IMR-90 (cell line): ENCODE results near the gene PRR5. TPM values are rescaled to one million over a fixed set of nuclear protein-coding genes. Genes with fewer than 3 reads are reported as not detected.
A peak's percentile ranks its signal among the peaks of the same experiment; 100 is the strongest.

ENCODE experiments used
- ATAC-seq: fragments of 200-7000 bp; cut with Tn5 transposase; 2 replicates; pipeline ENCODE4 v1.9.1; 2020; ENCODE audit warnings: low read depth, mild to moderate bottlenecking, moderate library complexity
- BruUV-seq: library from RNA; stranded (reverse); fragments of 400-500 nt; replicated peaks from 2 replicates; lab custom pipeline; 2021; lab: Mats Ljungman, UMichigan
- CTCF ChIA-PET: fragments of 300-600 bp; formaldehyde crosslinking; extraction: SDS; loops from one replicate; lab custom pipeline; 2021; ENCODE audit warnings: antibody characterized with exemption; lab: Yijun Ruan, JAX
- POLR2A ChIA-PET: fragments of 300-600 bp; sonication (Branson Sonifier 250); formaldehyde crosslinking; loops from one replicate; lab custom pipeline; 2022; ENCODE audit warnings: antibody characterized with exemption; ENCODE audit not compliant: unreplicated experiment; lab: Charles Lee
- DNase-seq: peaks from one replicate; pipeline ENCODE4 v3.0.0; 2013
- H2AFZ ChIP-seq: replicated peaks from 2 replicates; pipeline ENCODE3; 2013; ENCODE audit warnings: low read length, mild to moderate bottlenecking; ENCODE audit not compliant: poor library complexity
- H2AK5ac ChIP-seq: 2 replicates; pipeline ENCODE4 v1.6.1; 2013; ENCODE audit warnings: low read depth, low read length, inconsistent platforms
- H2AK9ac ChIP-seq: replicated peaks from 2 replicates; pipeline ENCODE3; 2013; ENCODE audit warnings: mild to moderate bottlenecking, low read depth, low read length, moderate library complexity; ENCODE audit not compliant: poor library complexity
- H2BK120ac ChIP-seq: 2 replicates; pipeline ENCODE4 v1.6.1; 2013; ENCODE audit warnings: low read depth, low read length, inconsistent platforms
- H2BK15ac ChIP-seq: 3 replicates; pipeline ENCODE4 v1.6.1; 2013; ENCODE audit warnings: low read depth, low read length, inconsistent platforms
- H2BK20ac ChIP-seq: 2 replicates; pipeline ENCODE4 v1.6.1; 2013; ENCODE audit warnings: low read depth, mild to moderate bottlenecking, inconsistent platforms, low read length, moderate library complexity
- H2BK5ac ChIP-seq: 2 replicates; pipeline ENCODE4 v1.6.1; 2013; ENCODE audit warnings: mild to moderate bottlenecking, low read depth, low read length, inconsistent platforms; ENCODE audit not compliant: poor library complexity, severe bottlenecking
- H3K14ac ChIP-seq: replicated peaks from 2 replicates; pipeline ENCODE4 v1.6.1; 2013; ENCODE audit warnings: low read depth, low read length, inconsistent platforms
- H3K18ac ChIP-seq: 2 replicates; pipeline ENCODE4 v1.6.1; 2013; ENCODE audit warnings: low read depth, low read length, control low read depth
- H3K23ac ChIP-seq: 2 replicates; pipeline ENCODE4 v1.6.1; 2013; ENCODE audit warnings: low read depth, low read length, inconsistent platforms
- H3K27ac ChIP-seq: 2 replicates; pipeline ENCODE4 v1.5.1; 2013; ENCODE audit warnings: mild to moderate bottlenecking, control low read depth, low read length; ENCODE audit not compliant: insufficient read depth
- H3K27me3 ChIP-seq: 2 replicates; pipeline ENCODE4 v1.6.1; 2013; ENCODE audit warnings: low read length; ENCODE audit not compliant: control insufficient read depth, insufficient read depth
- H3K36me3 ChIP-seq: 2 replicates; pipeline ENCODE4 v1.6.1; 2013; ENCODE audit warnings: low read length, mixed read lengths; ENCODE audit not compliant: control insufficient read depth, insufficient read depth
- H3K4ac ChIP-seq: 2 replicates; pipeline ENCODE4 v1.6.1; 2013; ENCODE audit warnings: low read depth, low read length, inconsistent platforms
- H3K4me1 ChIP-seq: 2 replicates; pipeline ENCODE4 v1.6.1; 2013; ENCODE audit warnings: low read length, mixed read lengths; ENCODE audit not compliant: control insufficient read depth, insufficient read depth
- H3K4me2 ChIP-seq: 2 replicates; pipeline ENCODE4 v1.6.1; 2013; ENCODE audit warnings: low read depth, mild to moderate bottlenecking, control low read depth, low read length, moderate library complexity
- H3K4me3 ChIP-seq: 2 replicates; pipeline ENCODE4 v1.5.1; 2013; ENCODE audit warnings: low read depth, mild to moderate bottlenecking, control low read depth, low read length, moderate library complexity; ENCODE audit not compliant: insufficient read depth
- H3K56ac ChIP-seq: 2 replicates; pipeline ENCODE4 v1.6.1; 2013; ENCODE audit warnings: low read length, inconsistent platforms; ENCODE audit not compliant: insufficient read depth; ENCODE audit errors: extremely low read depth
- H3K79me1 ChIP-seq, 2 experiments: 2 replicates each; pipeline ENCODE4 v1.6.1; 2013; ENCODE audit warnings: low read length in 2 of 2, inconsistent platforms in 1 of 2, low read depth in 1 of 2
- H3K9ac ChIP-seq: 2 replicates; pipeline ENCODE4 v1.6.1; 2013; ENCODE audit warnings: low read depth, low read length, control low read depth
- H3K9me1 ChIP-seq: 2 replicates; pipeline ENCODE4 v1.6.1; 2013; ENCODE audit warnings: low read length, inconsistent platforms; ENCODE audit not compliant: insufficient read depth
- H3K9me3 ChIP-seq: 2 replicates; pipeline ENCODE4 v1.6.1; 2013; ENCODE audit warnings: low read length; ENCODE audit not compliant: control insufficient read depth, insufficient read depth
- H4K20me1 ChIP-seq: 2 replicates; pipeline ENCODE4 v1.6.1; 2013; ENCODE audit warnings: low read length, inconsistent platforms; ENCODE audit not compliant: insufficient read depth
- H4K5ac ChIP-seq: 2 replicates; pipeline ENCODE4 v1.6.1; 2013; ENCODE audit warnings: mild to moderate bottlenecking, low read depth, low read length, control low read depth
- H4K8ac ChIP-seq, 2 experiments: 2 replicates each; pipeline ENCODE4 v1.6.1; 2013; ENCODE audit warnings: low read depth in 2 of 2, low read length in 2 of 2, control low read depth in 1 of 2, inconsistent platforms in 1 of 2
- H4K91ac ChIP-seq: 2 replicates; pipeline ENCODE4 v1.6.1; 2013; ENCODE audit warnings: low read depth, low read length, inconsistent platforms; ENCODE audit not compliant: insufficient read depth
- BHLHE40 ChIP-seq: fragments of 150-350 bp; IDR thresholded peaks from 2 replicates; pipeline ENCODE4 v1.6.1; 2016; ENCODE audit warnings: mild to moderate bottlenecking, low read depth, low read length
- CEBPB ChIP-seq: IDR thresholded peaks from 2 replicates; pipeline ENCODE4 v1.6.1; 2012; ENCODE audit warnings: low read depth, low read length, improper control_type of control experiment
- CHD1 ChIP-seq: IDR thresholded peaks from 2 replicates; pipeline ENCODE4 v1.6.1; 2012; ENCODE audit warnings: low read depth, low read length, improper control_type of control experiment
- MAFK ChIP-seq: IDR thresholded peaks from 2 replicates; pipeline ENCODE4 v1.6.1; 2012; ENCODE audit warnings: low read depth, low read length, improper control_type of control experiment
- MAZ ChIP-seq: IDR thresholded peaks from 2 replicates; pipeline ENCODE4 v1.6.1; 2012; ENCODE audit warnings: low read depth, mild to moderate bottlenecking, low read length, improper control_type of control experiment, moderate library complexity, borderline replicate concordance
- MXI1 ChIP-seq: IDR thresholded peaks from 2 replicates; pipeline ENCODE4 v1.6.1; 2012; ENCODE audit warnings: low read depth, mild to moderate bottlenecking, low read length, moderate library complexity, borderline replicate concordance
- POLR2A ChIP-seq: IDR thresholded peaks from 2 replicates; pipeline ENCODE4 v1.6.1; 2012; ENCODE audit warnings: mild to moderate bottlenecking, low read depth, low read length
- RAD21 ChIP-seq: IDR thresholded peaks from 2 replicates; pipeline ENCODE4 v1.6.1; 2012; ENCODE audit warnings: low read length, improper control_type of control experiment
- RFX5 ChIP-seq: IDR thresholded peaks from 2 replicates; pipeline ENCODE4 v1.8.0; 2012; ENCODE audit warnings: low read depth, mild to moderate bottlenecking, low read length, moderate library complexity
- SMC3 ChIP-seq: fragments of 150-350 bp; IDR thresholded peaks from 2 replicates; pipeline ENCODE4 v1.6.1; 2016; ENCODE audit warnings: low read depth, mild to moderate bottlenecking, antibody characterized with exemption, low read length, moderate library complexity
- WGBS, 2 experiments: methylation state at CpG; one replicate each; pipeline versions ENCODE4 v1.1.5 to v1.1.7; 2013; ENCODE audit warnings: missing lambda C conversion rate in 2 of 2; ENCODE audit not compliant: insufficient read length in 1 of 2; ENCODE audit errors: extremely low coverage in 2 of 2; 5-methylcytosine and 5-hydroxymethylcytosine counted together
- dilution Hi-C: fragments of 300-500 bp; cut with HindIII; formaldehyde crosslinking; loops from one replicate; pipeline ENCODE4 v1.14.3; 2018; ENCODE audit warnings: low sequenced_read_pairs; ENCODE audit not compliant: unreplicated experiment
- in situ Hi-C: fragments of 300-500 bp; cut with MboI; formaldehyde crosslinking; loops from 3 replicates; pipeline ENCODE4 v1.14.3; 2019; ENCODE audit warnings: low sequenced_read_pairs, inconsistent platforms, mixed read lengths
- intact Hi-C: fragments of 100-400 bp; cut with micrococcal nuclease; formaldehyde crosslinking; loops from 2 replicates; pipeline ENCODE4 v1.10.0; 2022
- polyA plus RNA-seq, 3 experiments: library from polyadenylated mRNA; depleted of rRNA; stranded (reverse); fragments of >200 nt; gene quantifications; 2 replicates each; pipeline ENCODE4 v1.2.3, GENCODE V29; 2012; ENCODE audit warnings: low replicate concordance in 1 of 3
- total RNA-seq: library from RNA; depleted of rRNA; stranded (reverse); fragments of >200 nt; gene quantifications from 2 replicates; pipeline ENCODE4 v1.2.3, GENCODE V29; 2012
- TF ChIP-seq, protein P1 (sequence below): fragments of 150-350 bp; IDR thresholded peaks from 2 replicates; pipeline ENCODE4 v1.6.1; 2017; ENCODE audit warnings: mild to moderate bottlenecking, antibody characterized with exemption, low read length, low read depth
- TF ChIP-seq, protein P2 (sequence below): conservative IDR thresholded peaks from 2 replicates; pipeline ENCODE4 v1.5.1; 2012; ENCODE audit warnings: mild to moderate bottlenecking, low read depth, low read length, improper control_type of control experiment

Gene PRR5
- total and polyA plus RNA-seq, 2 of the 4 experiments (the other 2 are of a cell fraction) = 8.1 to 24.3 TPM

DNA sequence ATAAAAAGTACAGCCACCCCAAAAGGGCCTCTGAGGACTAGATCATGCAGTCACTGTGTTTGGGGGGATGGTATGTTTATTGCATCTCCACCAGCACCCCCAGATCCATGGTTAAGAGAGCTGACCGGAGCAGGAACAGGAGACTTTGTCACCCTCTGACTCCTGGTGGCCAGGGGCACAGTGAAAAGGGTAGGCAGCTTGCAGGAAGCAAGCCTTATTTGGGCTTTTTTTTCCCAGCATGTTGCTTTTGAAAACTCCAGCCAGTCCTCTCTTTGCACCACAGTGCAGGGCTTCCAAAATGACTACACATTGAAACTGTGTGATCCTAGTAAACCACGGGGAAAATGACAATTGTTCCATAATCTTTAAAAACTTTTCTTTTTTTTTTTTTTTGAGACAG lies 20.6 kb downstream of the PRR5 start (continued):
- TF ChIP-seq CEBPB (no peak), MAFK (no peak), CHD1 (no peak), RAD21 (no peak)

DNA sequence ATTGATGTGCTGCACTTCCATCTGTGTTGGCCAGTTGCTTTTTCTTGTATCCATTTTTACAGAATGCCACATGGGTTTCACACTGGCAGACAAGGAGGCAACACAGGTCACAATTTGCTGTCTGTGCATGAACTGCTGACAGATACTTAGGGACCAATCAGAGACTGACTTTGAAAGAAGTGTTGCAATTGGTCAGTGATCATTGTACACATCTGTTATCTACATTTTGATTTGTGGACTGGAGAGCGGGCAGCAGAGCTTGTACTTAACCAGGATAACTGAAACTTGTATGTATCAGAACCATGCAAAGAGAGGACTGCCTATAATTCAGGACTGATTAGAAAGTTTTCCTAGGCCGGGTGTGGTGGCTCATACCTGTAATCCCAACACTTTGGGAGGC lies 21.8 kb downstream of the PRR5 start:
- Histone ChIP-seq H3K56ac (no peak overlapping the region), H3K18ac (no peak overlapping the region), H2BK20ac (no peak overlapping the region), H4K5ac (no peak overlapping the region), H3K4ac (no peak overlapping the region), H3K9me1 (peaks cover 3% of the 10 kb centered on the region; the same call in 1 of the 2 replicates), H4K8ac (no peak overlapping the region), H2BK15ac (no peak overlapping the region), H3K4me2 (no peak overlapping the region), H4K91ac (no peak overlapping the region), H3K4me1 (peaks cover 2% of the 10 kb centered on the region; the same call in 1 of the 2 replicates), H2AK5ac (no peak overlapping the region), H2AFZ (no peak overlapping the region), H3K14ac (no peak overlapping the region), H3K27ac (no peak overlapping the region), H3K36me3 (peaks cover 36% of the 10 kb centered on the region; the same call in 1 of the 2 replicates), H2BK120ac (no peak overlapping the region), H2BK5ac (no peak overlapping the region), H3K9me3 (no peaks in the 10 kb centered on the region), H4K20me1 (0 out of 2 replicates have a peak, but pooled peaks cover 8% of the 10 kb centered on the region), H3K23ac (no peak overlapping the region), H2AK9ac (no peak overlapping the region), H3K9ac (no peak overlapping the region), H3K27me3 (no peaks in the 10 kb centered on the region), H3K4me3 (no peak overlapping the region), H3K79me1 (no peaks in the 10 kb centered on the region)
- dilution Hi-C loops = no loop called here
- DNase-seq = peak; percentile 49
- TF ChIP-seq SMC3 (no peak), POLR2A (no peak), RFX5 (no peak), BHLHE40 (no peak), CHD1 (no peak), RAD21 (no peak), MAZ (no peak), CEBPB (no peak), MXI1 (no peak)
- TF ChIP-seq, protein P1, sequence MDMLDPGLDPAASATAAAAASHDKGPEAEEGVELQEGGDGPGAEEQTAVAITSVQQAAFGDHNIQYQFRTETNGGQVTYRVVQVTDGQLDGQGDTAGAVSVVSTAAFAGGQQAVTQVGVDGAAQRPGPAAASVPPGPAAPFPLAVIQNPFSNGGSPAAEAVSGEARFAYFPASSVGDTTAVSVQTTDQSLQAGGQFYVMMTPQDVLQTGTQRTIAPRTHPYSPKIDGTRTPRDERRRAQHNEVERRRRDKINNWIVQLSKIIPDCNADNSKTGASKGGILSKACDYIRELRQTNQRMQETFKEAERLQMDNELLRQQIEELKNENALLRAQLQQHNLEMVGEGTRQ = no peak
- TF ChIP-seq, protein P2, sequence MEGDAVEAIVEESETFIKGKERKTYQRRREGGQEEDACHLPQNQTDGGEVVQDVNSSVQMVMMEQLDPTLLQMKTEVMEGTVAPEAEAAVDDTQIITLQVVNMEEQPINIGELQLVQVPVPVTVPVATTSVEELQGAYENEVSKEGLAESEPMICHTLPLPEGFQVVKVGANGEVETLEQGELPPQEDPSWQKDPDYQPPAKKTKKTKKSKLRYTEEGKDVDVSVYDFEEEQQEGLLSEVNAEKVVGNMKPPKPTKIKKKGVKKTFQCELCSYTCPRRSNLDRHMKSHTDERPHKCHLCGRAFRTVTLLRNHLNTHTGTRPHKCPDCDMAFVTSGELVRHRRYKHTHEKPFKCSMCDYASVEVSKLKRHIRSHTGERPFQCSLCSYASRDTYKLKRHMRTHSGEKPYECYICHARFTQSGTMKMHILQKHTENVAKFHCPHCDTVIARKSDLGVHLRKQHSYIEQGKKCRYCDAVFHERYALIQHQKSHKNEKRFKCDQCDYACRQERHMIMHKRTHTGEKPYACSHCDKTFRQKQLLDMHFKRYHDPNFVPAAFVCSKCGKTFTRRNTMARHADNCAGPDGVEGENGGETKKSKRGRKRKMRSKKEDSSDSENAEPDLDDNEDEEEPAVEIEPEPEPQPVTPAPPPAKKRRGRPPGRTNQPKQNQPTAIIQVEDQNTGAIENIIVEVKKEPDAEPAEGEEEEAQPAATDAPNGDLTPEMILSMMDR = no peak
- ATAC-seq = peak; percentile 82
- ChIA-PET CTCF (no interaction called here), POLR2A (no interaction called here)
- in situ Hi-C loops = no loop called here
- WGBS, 2 experiments = no CpG with 5 or more reads among the region's 2 CpGs
- BruUV-seq = no TSS peak
- intact Hi-C loops = no loop called here
